Peyer's patch (tissue), 4 donors: ENCODE results near the gene YIF1A. TPM values are rescaled to one million over a fixed set of nuclear protein-coding genes. Genes with fewer than 3 reads are reported as not detected.
A peak's percentile ranks its signal among the peaks of the same experiment; 100 is the strongest.

ENCODE experiments used
- DNase-seq, 3 donors: peaks; one replicate each; pipeline ENCODE4 v3.0.0-alpha.2; 2017 to 2019
- H3K27ac ChIP-seq, 4 donors: fragments of 200-600 bp; sonication (generic); one replicate each; pipeline ENCODE4 v1.5.1; 2016 to 2019
- H3K27me3 ChIP-seq, 2 donors: fragments of 200-600 bp; sonication (generic); one replicate each; pipeline ENCODE4 v1.5.1; 2019
- H3K36me3 ChIP-seq, 3 donors: fragments of 200-600 bp; sonication (generic); one replicate each; pipeline ENCODE4 v1.5.1; 2016 to 2019
- H3K4me1 ChIP-seq, 4 donors: fragments of 200-600 bp; sonication (generic); one replicate each; pipeline ENCODE4 v1.5.1; 2016 to 2019
- H3K4me3 ChIP-seq, 4 donors: fragments of 200-600 bp; sonication (generic); 1 replicate in 3 of 4; 2 replicates in 1 of 4; pipeline ENCODE4 v1.5.1; 2016 to 2019; ENCODE audit warnings: mild to moderate bottlenecking in 1 of 4
- H3K9me3 ChIP-seq, 4 donors: fragments of 200-600 bp; sonication (generic); one replicate each; pipeline ENCODE4 v1.5.1; 2016 to 2019; ENCODE audit warnings: mild to moderate bottlenecking in 1 of 4
- CTCF ChIP-seq, 6 experiments: fragments of 450-650 bp in 4 of 6; fragments of 200-600 bp in 2 of 6; sonication (generic) in 1 of 6; IDR thresholded peaks; one replicate each; pipeline ENCODE4 v1.5.1; 2017 to 2019; ENCODE audit warnings: antibody characterized with exemption in 6 of 6, mild to moderate bottlenecking in 3 of 6, moderate library complexity in 1 of 6
- POLR2A ChIP-seq, 2 donors: fragments of 450-650 bp; IDR thresholded peaks; one replicate each; pipeline ENCODE4 v1.5.1; 2017; ENCODE audit warnings: antibody characterized with exemption in 2 of 2, mild to moderate bottlenecking in 2 of 2, moderate library complexity in 2 of 2
- total RNA-seq, 4 donors: library from RNA; depleted of rRNA; stranded (reverse); fragments of >200 nt; gene quantifications; one replicate each; pipeline ENCODE4 v1.1.0, GENCODE V29; 2016

Gene YIF1A
- total RNA-seq, 4 donors from 2014 or later: 52.0 to 132 (median 115) TPM

GRCh38 chr11:66327171-66328030 is 38.5 kb upstream of the YIF1A start:
- Histone ChIP-seq H3K9me3 (no peaks in the 10 kb centered on the region), H3K36me3 (peaks cover 0 to 8% (median 0%) of the 10 kb centered on the region in 3 donors), H3K27me3 (no peaks in the 10 kb centered on the region), H3K4me1 (peaks cover 0 to 27% (median 2%) of the 10 kb centered on the region in 4 donors), H3K4me3 (no peak overlapping the region), H3K27ac (peak overlapping the region; percentile 46 to 59 (median 54))
- DNase-seq: no peak
- TF ChIP-seq CTCF (IDR thresholded peaks at IDR 0.05): no peak
- no peak for TF ChIP-seq POLR2A (IDR thresholded peaks at IDR 0.05)

- TF ChIP-seq CTCF (IDR thresholded peaks at IDR 0.05) (no peak), POLR2A (IDR thresholded peaks at IDR 0.05) (no peak)
- peak overlapping the region; percentile 33 to 59 (median 54) for H3K27ac ChIP-seq
These were observed 37.5 kb upstream of the YIF1A start for GRCh38 chr11:66326261-66327111.

DNA sequence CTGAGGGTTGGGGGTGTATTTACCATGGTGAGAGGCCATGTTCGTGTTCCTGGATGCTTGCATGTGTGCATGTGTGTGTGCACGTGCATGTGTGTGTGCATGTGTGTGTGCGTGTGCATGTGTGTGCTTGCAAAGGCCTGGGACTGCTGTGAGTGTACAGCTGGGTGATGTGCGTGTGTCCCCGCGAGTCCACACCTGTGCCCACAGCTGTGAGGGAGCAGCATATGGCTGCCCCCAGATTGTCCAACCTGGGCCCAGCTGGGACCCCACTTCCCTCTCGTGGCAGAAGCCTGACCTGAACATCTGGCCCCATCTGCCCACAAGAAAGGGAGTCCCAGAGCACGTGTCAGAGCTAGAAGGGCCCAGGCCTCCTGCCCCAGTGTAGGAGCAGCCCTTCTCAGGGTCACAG is 36.3 kb upstream of the YIF1A start:
- no peak for DNase-seq

More at GRCh38 chr11:66326261-66327111, 37.5 kb upstream of the YIF1A start:
- Histone ChIP-seq H3K9me3 (no peaks in the 10 kb centered on the region), H3K27me3 (no peaks in the 10 kb centered on the region), H3K36me3 (no peaks in the 10 kb centered on the region), H3K4me3 (no peak overlapping the region), H3K4me1 (peaks cover 0 to 27% (median 2%) of the 10 kb centered on the region in 4 donors)
- DNase-seq: no peak

DNA sequence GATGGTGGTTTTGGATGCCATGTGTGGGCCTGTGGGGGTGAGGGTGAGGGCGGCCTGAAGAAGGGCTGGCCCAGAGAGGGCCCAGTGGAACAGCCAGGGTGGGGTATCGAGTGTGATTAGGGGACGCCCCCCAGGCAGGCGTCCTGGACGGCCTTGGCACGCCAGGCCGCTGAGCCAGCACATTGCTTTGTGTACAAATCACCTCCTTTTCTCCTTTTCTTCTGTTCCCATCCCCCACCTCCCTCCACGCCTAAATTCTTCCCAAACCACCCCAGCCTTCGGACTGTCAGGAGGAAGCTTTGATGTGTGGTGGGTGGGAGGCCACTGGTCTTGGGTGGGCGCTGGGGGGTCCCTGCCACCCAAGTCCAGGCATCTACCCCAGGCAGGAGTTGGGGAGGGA is 35.7 kb upstream of the YIF1A start:
- H3K36me3 ChIP-seq: no peaks in the 10 kb centered on the region
- no peak overlapping the region for H3K4me3 ChIP-seq
- no peak for DNase-seq
- TF ChIP-seq CTCF (IDR thresholded peaks at IDR 0.05) (no peak), POLR2A (IDR thresholded peaks at IDR 0.05) (no peak)
- H3K4me1 ChIP-seq: peaks cover 0 to 27% (median 2%) of the 10 kb centered on the region in 4 donors
- no peak overlapping the region for H3K27ac ChIP-seq
- H3K27me3 ChIP-seq: no peaks in the 10 kb centered on the region
- H3K9me3 ChIP-seq: no peaks in the 10 kb centered on the region

More for the DNA sequence above, 36.3 kb upstream of the YIF1A start:
- Histone ChIP-seq H3K36me3 (no peaks in the 10 kb centered on the region), H3K4me1 (peaks cover 0 to 27% (median 2%) of the 10 kb centered on the region in 4 donors), H3K4me3 (no peak overlapping the region), H3K9me3 (no peaks in the 10 kb centered on the region), H3K27ac (peak overlapping the region in 1 of 4 donors; percentile 33), H3K27me3 (no peaks in the 10 kb centered on the region)
- TF ChIP-seq CTCF (IDR thresholded peaks at IDR 0.05) (no peak), POLR2A (IDR thresholded peaks at IDR 0.05) (no peak)

DNA sequence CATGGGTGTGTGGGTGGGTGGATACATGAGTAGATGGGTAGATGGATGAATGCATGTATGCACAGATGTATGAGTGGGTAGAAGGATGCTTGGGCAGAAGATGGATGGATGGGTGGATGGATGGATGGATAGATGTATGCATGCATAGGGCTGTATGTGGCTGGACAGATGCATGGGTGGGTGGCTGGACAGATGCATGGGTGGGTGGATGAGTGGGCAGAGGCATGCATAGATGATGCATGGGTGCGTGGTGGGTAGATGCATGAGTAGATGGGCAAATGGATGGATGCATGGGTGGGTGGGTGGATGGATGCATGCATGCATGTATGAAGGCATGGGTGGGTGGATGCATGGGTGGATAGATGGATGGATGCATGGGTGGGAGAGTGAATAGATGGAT is 34.7 kb upstream of the YIF1A start:
- Histone ChIP-seq H3K27ac (no peak overlapping the region), H3K36me3 (no peaks in the 10 kb centered on the region), H3K4me1 (peaks cover 2 to 33% (median 4%) of the 10 kb centered on the region in 4 donors), H3K27me3 (no peaks in the 10 kb centered on the region), H3K4me3 (no peak overlapping the region), H3K9me3 (no peaks in the 10 kb centered on the region)
- no peak for DNase-seq
- TF ChIP-seq POLR2A (IDR thresholded peaks at IDR 0.05): no peak
- no peak for TF ChIP-seq CTCF (IDR thresholded peaks at IDR 0.05)
